Gastrocnemius medialis (tissue), 4 donors: Measurements from ENCODE around the gene TRIM58.

Experiments
- POLR2A ChIP-seq, 2 donors: fragments of 450-650 bp; IDR thresholded peaks; one replicate each; pipeline ENCODE4 v1.6.1; 2017; ENCODE audit warnings: antibody characterized with exemption in 2 of 2, mild to moderate bottlenecking in 2 of 2, moderate library complexity in 2 of 2
- TF ChIP-seq, protein P1 (sequence below), 5 experiments: fragments of 450-650 bp in 3 of 5; fragments of 200-600 bp in 2 of 5; sonication (generic) in 2 of 5; IDR thresholded peaks in 4 of 5; conservative IDR thresholded peaks in 1 of 5; 1 replicate in 4 of 5; 2 replicates in 1 of 5; pipeline ENCODE4 v1.5.1; 2016 to 2019; ENCODE audit warnings: antibody characterized with exemption in 5 of 5, mild to moderate bottlenecking in 3 of 5, moderate library complexity in 3 of 5

DNA sequence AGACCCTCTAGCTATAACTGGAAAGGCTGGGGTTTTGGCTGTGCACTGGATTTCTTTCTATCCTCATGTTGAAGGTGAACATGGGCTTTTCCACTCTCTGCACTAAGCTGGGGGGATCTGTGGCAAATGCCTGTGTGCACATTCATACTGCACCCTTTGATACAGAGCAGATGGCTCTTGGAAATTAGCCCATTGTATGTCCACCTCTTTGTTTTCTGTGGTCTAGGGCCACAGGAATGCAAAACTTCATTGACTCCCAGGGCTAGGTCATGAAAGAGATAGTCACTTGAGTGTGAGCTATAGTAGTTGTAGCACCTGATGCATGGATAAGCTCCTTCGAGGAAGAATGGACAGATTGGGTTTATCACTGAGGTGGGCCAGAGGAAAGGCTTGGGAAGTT, 27.3 kb upstream of the TRIM58 start:
- TF ChIP-seq POLR2A (IDR thresholded peaks at IDR 0.05), result no peak
- TF ChIP-seq, protein P1, sequence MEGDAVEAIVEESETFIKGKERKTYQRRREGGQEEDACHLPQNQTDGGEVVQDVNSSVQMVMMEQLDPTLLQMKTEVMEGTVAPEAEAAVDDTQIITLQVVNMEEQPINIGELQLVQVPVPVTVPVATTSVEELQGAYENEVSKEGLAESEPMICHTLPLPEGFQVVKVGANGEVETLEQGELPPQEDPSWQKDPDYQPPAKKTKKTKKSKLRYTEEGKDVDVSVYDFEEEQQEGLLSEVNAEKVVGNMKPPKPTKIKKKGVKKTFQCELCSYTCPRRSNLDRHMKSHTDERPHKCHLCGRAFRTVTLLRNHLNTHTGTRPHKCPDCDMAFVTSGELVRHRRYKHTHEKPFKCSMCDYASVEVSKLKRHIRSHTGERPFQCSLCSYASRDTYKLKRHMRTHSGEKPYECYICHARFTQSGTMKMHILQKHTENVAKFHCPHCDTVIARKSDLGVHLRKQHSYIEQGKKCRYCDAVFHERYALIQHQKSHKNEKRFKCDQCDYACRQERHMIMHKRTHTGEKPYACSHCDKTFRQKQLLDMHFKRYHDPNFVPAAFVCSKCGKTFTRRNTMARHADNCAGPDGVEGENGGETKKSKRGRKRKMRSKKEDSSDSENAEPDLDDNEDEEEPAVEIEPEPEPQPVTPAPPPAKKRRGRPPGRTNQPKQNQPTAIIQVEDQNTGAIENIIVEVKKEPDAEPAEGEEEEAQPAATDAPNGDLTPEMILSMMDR (IDR thresholded peaks at IDR 0.05 in 4 of 5, conservative IDR thresholded peaks at IDR 0.05 in 1 of 5), result no peak
